GM21717 (cell line): Measurements from ENCODE around the gene HDAC3.
A peak's percentile ranks its signal among the peaks of the same experiment; 100 is the strongest.

ENCODE experiments used
- ATAC-seq: cut with Tn5 transposase; IDR thresholded peaks from one replicate; pipeline ENCODE4 v1.9.1; 2021; ENCODE audit warnings: mild to moderate bottlenecking, moderate library complexity; ENCODE audit not compliant: unreplicated experiment

HDAC3 gene

GRCh38 chr5:141662028-141662427, 25.4 kb upstream of the HDAC3 start:
- no peak for ATAC-seq

DNA sequence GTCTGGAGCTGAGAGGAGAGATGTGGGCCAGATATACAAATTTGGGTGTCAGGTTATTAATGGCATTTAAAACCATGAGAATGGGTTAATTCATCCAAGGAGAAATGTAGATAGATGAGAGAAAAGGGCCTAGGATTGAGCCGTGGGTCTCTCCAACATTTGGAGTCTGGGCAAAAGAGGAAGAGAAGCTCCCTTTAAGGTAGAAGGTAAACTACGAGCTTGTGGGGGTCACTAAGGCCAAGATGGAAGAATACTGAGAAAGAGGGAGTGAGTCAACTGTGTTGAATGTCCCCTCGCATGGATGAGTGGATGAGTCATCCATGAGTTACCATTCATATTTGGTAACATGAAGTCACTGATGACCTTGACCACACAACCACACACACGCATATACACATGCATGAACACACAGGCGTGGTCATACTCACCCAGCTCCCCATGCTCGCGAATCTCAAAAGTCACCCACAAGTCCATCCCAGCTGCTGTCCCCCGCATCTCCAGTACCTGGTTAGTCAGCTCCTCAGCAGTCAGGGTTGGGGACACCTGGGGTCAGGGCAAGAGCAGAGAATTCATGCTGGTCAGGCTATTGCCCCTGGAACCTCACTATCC, 21.4 kb upstream of the HDAC3 start:
- peak; percentile 74 for ATAC-seq

DNA sequence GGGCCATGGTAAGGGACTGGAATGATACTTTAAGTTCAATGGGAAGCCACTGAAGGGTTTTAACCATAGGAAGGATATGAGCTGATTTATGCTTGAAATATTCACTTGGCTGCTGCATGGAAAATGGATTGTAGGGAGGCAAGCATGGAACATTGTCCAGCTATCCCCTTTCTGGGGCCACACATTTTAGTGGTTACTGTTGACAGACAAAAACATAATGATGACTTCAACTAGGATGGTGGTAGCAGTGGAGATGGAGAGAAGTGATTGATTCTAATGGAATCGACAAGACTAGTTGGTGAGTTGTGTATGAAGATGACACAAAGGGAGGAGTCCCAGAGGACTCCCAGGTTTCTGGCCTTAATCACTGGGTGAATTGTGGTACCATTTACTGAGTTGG, 20.8 kb upstream of the HDAC3 start:
- ATAC-seq = no peak

- ATAC-seq = no peak
Measured at GRCh38 chr5:141656396-141656795, 19.7 kb upstream of the HDAC3 start.

GRCh38 chr5:141655020-141655419, 18.4 kb upstream of the HDAC3 start:
- ATAC-seq = no peak

DNA sequence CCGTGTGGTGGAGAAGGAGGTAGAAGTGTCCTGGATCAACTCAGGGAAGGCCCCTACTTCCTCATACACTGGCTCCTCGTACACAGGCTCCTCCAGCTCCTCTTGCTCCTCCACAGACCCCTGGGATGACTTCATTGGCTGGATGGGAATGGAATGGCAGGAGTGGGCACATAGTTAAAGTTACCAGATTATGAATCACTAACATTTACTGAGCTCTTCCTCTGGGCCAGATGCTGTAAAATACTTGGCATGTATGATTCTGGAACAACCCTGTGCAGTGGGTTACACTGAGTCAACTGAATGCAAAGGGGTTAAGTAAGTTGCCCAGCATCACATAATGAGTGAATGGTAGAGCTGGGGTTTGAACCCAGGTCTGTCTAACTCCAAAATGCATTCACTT, 17.6 kb upstream of the HDAC3 start:
- no peak for ATAC-seq

DNA sequence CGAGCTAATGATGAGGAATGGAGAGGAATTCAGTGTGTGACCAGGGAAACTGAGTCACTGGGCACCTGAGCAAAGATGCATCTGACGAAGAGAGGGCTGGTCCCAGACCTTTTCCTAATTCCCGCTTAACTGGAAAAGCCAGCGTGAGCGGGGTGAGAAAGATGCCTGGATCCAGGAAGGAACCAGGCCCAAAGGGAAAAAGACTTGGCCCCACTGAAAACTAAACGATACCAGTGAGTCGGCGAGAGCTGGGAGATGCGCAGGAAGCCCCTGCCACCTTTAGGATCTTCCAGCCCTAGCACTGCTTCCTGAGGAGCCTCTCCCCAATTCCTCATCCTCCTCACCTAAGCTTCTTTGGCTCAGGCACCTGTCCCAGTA, 15.1 kb upstream of the HDAC3 start:
- ATAC-seq = no peak

DNA sequence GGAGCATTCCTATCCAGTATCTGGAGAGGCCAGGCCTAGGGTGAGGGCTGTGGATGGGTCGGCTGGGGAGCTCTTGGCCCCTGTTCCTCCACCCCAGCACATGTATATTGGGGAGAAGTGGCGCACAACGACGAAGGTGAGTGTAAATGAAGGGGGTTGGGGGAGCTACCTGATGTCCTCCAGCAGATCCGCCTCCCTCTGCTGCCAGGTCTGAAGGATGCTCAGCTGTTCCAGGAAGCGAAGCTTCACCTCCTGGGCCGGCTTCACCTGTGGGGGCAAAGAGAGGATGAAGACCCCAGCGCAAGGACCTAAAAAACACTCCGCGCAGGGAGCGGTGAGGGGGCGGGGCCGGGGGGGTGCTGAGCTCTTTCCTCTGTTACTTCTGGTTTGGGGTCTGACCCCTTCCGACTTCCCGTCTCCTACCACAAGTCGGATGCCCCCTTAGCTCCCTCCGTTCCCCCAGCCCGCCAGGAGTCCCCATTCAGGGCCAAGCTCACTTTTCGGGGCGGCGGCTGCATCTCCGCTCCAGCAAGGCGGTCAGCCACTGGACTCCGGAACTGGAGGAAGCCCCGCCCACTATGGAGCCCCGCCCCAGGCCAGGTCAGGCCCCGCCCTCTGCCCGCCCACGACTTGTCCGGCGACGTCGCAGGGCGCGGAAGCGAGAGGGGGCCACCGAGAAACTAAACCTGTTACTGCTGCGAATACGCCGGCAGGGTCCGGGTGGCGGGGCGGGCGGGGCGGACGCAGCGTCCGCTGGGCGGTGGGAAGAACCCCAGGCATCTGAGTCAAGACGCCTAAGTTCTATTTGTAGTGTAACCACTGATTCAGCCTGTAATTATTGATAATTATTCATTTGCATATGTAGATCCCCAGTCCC, 14.4 kb upstream of the HDAC3 start, which contains the start of gene FCHSD1:
TSS of gene FCHSD1 (minus strand) at position 568 of the 877 bp plus-strand sequence. CDS start at position 518, 50 bp downstream.
- ATAC-seq = peak; percentile 93

DNA sequence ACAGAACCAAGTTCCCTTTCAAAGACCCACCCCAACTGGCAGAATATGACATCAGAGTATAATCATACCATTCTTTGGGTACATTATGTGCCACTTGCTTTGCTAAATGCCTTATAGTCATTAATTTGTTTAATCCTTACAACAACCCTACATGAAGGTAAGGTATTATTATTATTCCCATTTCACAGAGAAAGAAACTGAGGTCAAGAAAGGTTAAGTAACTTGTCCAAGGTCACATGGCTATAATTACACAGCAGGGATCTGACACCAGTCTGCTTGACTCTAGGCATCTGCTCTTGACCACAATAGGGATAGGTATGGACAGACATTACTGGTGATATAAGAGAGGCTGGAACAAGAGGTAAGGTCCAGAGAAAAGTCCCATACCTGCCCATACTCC, 13.3 kb upstream of the HDAC3 start:
- no peak for ATAC-seq

GRCh38 chr5:141649056-141649688, 12.5 kb upstream of the HDAC3 start:
- ATAC-seq = no peak

GRCh38 chr5:141647851-141648250, 11.2 kb upstream of the HDAC3 start:
- no peak for ATAC-seq

GRCh38 chr5:141647242-141647641, 10.6 kb upstream of the HDAC3 start:
- ATAC-seq = no peak

DNA sequence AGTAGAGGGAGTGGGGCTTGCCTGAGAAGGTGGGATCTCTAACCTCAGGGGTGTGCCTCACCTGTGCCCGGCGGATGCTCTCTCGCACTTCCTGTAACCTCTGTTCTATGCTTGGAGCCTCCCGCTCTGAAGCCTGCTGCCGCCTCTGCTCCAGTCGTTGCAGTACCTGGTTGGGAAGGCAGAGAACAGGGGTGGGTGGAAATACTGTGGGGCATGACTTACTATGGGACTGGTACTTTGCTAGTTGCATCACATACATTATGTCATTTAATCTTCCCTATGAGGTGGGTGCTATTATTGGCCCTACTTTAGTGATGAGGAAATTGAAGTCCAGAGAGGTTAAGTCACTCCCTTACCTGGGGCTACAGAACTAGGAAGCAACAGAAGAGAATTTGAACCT, 9.4 kb upstream of the HDAC3 start:
- no peak for ATAC-seq

- ATAC-seq = peak; percentile 45
Measured at GRCh38 chr5:141641634-141642267, 5.1 kb upstream of the HDAC3 start.

DNA sequence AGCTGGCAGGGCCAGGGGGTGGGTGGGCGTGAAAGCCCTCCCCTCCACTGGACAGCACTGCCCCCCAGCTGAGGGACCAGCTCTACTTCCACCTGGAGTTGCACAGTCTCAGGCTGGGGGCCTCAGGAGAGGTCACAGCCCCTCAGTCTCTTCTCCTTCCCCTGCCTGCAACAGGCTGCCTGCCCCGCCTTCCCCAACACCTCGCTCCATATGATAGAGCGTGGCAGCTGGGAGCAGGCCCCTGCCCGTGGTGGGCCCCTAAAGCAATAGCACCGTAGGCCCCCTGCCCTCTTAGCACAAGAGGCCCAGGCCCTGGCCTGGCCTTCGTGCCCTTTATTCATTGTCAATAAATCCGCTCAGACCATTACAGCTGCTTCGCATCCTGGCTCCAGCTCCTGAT, 4.0 kb upstream of the HDAC3 start:
- no peak for ATAC-seq

DNA sequence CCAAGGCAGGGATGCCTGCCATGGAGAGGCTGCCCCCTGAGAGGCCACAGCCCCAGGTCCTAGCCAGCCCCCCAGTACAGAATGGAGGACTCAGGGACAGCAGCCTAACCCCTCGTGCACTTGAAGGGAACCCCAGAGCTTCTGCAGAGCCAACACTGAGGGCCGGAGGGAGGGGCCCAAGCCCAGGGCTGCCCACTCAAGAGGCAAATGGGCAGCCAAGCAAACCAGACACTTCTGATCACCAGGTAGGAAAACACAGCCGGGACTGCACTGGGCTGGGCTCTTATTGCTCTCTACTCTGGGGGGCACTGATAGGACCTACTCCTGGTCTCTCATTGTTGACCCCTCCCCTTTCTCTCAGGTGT, 3.4 kb upstream of the HDAC3 start:
- no peak for ATAC-seq

GRCh38 chr5:141639357-141640050, 2.9 kb upstream of the HDAC3 start:
- ATAC-seq = no peak

DNA sequence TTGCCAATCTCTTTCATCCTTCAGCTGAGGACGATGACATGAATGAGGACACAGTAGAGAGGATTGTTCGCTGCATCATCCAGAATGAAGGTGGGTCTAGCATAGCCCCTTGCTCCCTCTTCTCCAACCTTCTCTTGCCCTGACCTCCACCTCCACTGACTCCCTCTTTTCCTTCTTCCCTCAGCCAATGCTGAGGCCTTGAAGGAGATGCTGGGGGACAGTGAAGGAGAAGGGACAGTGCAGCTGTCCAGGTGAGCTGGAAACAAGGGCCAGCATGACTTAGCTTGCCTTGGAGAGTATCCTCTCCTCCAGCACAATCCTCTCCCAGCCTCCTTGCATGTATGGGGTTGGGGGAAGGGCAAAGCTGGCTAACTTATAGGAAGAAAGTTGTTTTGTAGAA, 2.1 kb upstream of the HDAC3 start:
- ATAC-seq = no peak

DNA sequence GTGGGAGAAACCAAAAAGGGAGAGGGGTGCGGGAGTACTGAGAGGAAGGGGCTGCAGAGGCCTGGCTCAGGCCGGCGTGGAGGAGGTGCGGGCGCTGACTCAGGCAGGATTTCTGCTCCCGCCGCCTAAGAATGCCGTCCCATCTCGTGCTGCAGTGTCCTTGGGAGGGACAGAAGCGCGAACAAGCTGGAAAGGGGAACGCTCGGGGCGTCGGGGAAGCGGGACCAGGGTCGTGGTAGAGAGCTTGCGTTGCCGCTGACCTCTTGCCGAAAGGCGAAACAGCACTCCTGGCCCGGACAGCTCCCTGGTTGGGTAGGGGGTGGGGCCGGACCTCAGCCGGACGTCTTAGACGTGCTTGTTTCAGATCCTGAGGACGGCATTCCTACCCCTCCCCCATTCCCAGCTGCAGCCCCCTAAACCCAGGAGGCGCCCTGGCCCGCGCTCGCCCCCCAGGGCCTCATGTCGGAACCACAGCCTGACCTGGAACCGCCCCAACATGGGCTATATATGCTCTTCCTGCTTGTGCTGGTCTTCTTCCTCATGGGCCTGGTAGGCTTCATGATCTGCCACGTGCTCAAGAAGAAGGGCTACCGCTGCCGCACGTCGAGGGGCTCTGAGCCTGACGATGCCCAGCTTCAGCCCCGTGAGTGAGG, 1.2 kb upstream of the HDAC3 start:
- ATAC-seq = peak; percentile 31

DNA sequence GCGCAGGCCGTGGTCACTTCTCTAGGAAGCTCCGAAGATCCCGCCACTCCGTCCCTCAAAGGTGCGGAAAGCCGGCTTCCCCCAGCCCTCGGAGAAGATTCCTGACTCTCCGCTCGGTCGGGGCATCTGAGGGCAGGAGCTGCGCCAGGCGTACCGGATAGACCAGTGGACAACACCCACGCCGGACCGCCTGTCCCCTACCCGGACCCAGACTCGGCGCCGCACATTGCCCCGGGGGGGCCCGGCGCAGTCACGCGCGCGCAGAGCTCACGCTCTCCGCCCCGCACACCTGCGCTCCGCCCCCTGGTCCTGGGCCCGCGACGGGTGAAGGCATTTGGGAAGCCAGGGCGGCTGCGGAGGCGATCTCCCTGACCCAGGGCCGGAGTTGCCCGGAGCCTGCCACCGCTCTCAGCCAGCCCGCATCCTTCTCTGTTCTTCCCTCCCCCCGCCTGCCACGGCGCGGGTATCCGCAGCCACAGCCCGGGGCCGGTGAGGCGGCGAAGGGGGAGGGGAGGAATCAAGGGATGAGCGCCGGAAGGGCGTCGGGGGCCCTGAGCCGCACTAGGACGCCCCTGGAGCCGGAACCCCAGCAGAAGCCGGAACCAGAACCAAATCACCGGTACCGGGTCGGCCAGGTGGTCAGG, 596 bp upstream of the HDAC3 start:
- peak; percentile 32 for ATAC-seq
